ENCODE data around the gene GGPS1. TPM values are rescaled to one million over a fixed set of nuclear protein-coding genes. Genes with fewer than 3 reads are reported as not detected.

Gene GGPS1
- total and polyA plus RNA-seq, 11 donors = 16.4 to 40.2 (median 29.7) TPM

DNA sequence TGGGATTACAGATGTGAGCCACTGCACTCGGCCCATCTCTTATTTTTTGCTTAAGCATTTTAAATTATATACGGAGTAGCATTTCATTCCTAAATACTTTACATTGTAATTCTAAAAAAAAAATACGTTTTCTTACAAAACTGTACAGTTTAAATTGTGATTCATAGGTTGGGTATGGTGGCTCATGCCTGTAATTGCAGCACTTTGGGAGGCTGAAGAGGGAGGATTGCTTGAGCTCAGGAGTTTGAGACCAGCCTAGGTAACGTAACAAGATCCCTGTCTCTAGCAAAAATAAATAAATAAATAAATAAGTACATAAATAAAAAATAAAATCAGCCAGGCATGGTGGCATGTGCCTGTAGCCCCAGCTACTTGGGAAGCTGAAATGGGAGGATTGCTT, 63.5 kb downstream of the GGPS1 start:
- Histone ChIP-seq H3K4me1 (no peaks in the 10 kb centered on the region), H3K27me3 (no peaks in the 10 kb centered on the region), H3K4me3 (no peak overlapping the region), H3K36me3 (no peaks in the 10 kb centered on the region), H3K27ac (no peak overlapping the region), H3K9me3 (peaks cover 0 to 11% (median 0%) of the 10 kb centered on the region in 12 donors)
- no peak for TF ChIP-seq POLR2A (IDR thresholded peaks at IDR 0.05)
- TF ChIP-seq, protein P1, sequence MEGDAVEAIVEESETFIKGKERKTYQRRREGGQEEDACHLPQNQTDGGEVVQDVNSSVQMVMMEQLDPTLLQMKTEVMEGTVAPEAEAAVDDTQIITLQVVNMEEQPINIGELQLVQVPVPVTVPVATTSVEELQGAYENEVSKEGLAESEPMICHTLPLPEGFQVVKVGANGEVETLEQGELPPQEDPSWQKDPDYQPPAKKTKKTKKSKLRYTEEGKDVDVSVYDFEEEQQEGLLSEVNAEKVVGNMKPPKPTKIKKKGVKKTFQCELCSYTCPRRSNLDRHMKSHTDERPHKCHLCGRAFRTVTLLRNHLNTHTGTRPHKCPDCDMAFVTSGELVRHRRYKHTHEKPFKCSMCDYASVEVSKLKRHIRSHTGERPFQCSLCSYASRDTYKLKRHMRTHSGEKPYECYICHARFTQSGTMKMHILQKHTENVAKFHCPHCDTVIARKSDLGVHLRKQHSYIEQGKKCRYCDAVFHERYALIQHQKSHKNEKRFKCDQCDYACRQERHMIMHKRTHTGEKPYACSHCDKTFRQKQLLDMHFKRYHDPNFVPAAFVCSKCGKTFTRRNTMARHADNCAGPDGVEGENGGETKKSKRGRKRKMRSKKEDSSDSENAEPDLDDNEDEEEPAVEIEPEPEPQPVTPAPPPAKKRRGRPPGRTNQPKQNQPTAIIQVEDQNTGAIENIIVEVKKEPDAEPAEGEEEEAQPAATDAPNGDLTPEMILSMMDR (IDR thresholded peaks at IDR 0.05) = no peak
- WGBS, 4 donors = 96 to 99% (median 97%) methylated on average over 4 of the region's 4 CpGs
- intact Hi-C loops (cut with DNase I) = no loop called here
- DNase-seq (no peak), ATAC-seq (no peak)

Other genes with a start within 250 kb of the GGPS1 start
- 100 to 1,000 TPM in 1 of 9 donors, 10 to 100 TPM in 8; 56.7 to 100 (median 83.3) TPM for gene TOMM20, start 199.7 kb upstream of the GGPS1 start, total RNA-seq
- gene TOMM20, start 199.7 kb upstream of the GGPS1 start, polyA plus RNA-seq = 10 to 100 TPM; 43.0 to 80.9 TPM
- gene RBM34, start 167.3 kb upstream of the GGPS1 start, total RNA-seq = 10 to 100 TPM; 34.2 to 75.1 (median 48.6) TPM
- 10 to 100 TPM; 97.5 to 97.8 TPM for gene RBM34, start 167.3 kb upstream of the GGPS1 start, polyA plus RNA-seq
- 10 to 100 TPM; 12.4 to 20.4 (median 15.3) TPM for gene ARID4B, start 391 bp upstream of the GGPS1 start, total RNA-seq
- gene ARID4B, start 391 bp upstream of the GGPS1 start, polyA plus RNA-seq = 10 to 100 TPM; 12.8 to 18.4 TPM
- gene TBCE, start 38.9 kb downstream of the GGPS1 start, total RNA-seq = 10 to 100 TPM; 15.2 to 23.2 (median 18.0) TPM
- 10 to 100 TPM; 22.3 to 39.5 TPM for gene TBCE, start 38.9 kb downstream of the GGPS1 start, polyA plus RNA-seq
- gene B3GALNT2, start 175.9 kb downstream of the GGPS1 start, total RNA-seq = 10 to 100 TPM; 18.3 to 25.9 (median 20.9) TPM
- gene B3GALNT2, start 175.9 kb downstream of the GGPS1 start, polyA plus RNA-seq = 10 to 100 TPM in 1 of 2 donors, 1 to 10 TPM in 1; 5.4 to 13.0 TPM

All from heart left ventricle (tissue), 16 donors.